HG03175 (cell line): Measurements from ENCODE around the gene TNNI3K.

Experiments used
- ATAC-seq: cut with Tn5 transposase; IDR thresholded peaks from one replicate; pipeline ENCODE4 v1.9.1; 2021; ENCODE audit warnings: mild to moderate bottlenecking, moderate library complexity; ENCODE audit not compliant: unreplicated experiment

Gene TNNI3K

DNA sequence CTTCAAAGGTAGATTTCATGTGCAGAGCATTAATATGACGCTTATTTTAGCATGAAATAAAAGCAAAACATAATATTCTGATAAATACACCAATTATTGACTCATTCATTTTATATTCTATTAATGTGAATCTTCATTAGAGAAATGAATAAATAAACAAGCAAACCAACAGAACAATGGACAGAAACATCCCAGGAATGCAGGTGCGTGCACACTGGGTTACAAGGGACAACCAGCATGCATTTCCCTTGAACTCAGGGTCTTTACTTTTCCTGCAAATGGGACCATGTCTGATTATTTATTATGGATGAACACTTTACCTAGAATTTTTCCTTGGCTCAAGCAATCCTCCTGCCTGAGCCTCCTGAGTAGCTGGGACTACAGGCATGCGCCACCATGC, 263.7 kb downstream of the TNNI3K start:
- ATAC-seq, result no peak

DNA sequence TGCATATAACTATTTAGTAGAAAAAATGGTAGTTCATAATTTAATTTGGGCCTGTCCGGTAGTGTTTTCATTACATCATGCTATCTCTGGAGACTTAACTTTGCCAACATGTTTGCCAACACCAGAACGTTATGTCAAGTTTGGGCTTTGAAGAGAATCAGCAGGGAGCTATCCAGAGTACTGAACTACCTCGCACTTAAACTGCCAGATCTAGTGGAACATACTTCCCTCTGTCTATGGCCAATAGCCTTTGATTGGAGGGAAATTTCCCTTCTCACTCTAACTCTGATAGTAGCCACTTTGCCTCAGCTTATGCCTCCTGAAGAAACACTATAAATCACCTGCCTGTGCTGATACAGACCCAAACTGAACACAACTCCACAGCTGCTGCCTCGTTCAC, 267.2 kb downstream of the TNNI3K start:
- no peak for ATAC-seq

DNA sequence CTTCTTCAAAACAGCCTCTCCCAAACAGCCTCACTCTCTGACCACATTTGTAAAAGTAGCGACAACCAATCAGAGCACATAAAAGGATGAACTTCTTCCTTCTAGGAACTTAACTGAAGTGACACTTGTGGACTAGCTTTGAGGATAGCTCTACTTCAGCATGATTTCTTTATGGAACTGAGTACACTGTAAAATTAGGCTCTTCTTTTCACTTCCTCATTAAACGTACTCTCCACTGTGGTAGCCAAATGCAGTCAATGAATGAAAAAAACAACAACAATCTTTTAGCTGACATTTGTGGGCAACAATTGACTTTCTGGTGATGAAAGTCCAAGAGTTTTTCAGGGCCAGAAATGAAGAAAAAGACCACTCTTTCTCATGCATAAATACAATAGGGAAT, 267.7 kb downstream of the TNNI3K start:
- peak; percentile 38 for ATAC-seq

DNA sequence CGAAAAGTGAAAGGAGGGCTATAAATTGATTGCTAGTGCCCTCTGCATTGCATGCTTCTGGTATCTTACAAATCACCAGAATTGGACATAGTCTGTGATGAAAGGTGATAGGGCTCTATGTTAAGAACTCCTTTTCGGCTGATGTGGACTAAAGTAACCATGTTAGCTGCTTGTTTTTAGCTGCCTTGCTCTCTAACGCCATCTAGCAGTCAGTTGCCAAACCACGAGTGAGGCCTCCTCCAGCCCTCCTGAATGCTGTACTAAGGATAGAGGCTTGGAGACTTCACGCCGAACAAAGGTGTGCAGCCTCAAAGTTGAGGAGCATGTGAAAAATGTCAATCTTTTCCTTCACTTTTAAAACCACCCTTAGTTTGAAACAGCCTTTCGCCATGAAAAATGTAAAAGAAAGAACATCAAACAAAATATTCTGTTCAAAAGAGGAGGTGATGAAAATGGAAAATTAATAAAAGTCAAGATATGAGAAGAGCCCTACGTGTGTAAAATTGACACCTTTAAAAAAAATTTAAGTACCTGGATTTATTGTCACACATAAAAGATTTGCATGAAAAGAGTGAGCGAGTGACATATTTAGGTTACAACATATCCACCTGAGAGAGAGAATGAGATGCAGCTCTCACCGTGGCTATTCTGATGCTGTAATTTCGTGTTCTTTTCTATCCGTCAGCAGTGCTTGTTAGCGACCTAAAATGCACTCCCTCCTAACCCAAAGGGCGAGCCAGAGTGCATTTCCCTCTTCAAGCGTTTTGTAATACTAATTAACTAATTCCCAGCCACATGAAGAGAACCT, 269.1 kb downstream of the TNNI3K start:
- peak; percentile 85 for ATAC-seq

DNA sequence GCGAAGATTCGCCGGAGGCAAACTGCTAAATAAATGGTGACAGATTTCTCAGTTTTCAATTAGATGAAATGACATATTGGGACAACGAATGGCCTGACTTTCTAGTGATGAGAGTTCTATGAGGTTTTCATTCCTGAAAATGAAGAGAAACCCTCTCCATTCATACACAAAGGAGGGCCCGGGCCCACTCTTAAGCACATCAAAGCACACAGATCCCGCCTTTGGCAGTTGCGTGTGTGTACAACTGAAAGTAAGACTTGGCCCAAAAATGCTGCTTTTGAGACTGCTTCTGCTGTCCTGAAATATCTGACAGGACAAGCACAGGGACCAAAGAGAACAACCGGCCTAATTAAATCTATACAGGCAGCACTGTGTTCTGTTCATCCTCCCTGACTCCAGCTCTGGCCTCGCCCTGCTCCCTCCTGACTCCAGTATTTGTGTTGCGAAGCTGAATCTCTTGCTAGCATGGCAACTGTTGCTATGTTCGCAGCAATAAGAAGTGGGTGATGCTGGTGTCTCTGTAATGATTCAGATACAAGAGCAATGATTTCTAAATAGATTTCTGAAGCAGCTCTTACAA, 269.8 kb downstream of the TNNI3K start:
- ATAC-seq, result no peak

DNA sequence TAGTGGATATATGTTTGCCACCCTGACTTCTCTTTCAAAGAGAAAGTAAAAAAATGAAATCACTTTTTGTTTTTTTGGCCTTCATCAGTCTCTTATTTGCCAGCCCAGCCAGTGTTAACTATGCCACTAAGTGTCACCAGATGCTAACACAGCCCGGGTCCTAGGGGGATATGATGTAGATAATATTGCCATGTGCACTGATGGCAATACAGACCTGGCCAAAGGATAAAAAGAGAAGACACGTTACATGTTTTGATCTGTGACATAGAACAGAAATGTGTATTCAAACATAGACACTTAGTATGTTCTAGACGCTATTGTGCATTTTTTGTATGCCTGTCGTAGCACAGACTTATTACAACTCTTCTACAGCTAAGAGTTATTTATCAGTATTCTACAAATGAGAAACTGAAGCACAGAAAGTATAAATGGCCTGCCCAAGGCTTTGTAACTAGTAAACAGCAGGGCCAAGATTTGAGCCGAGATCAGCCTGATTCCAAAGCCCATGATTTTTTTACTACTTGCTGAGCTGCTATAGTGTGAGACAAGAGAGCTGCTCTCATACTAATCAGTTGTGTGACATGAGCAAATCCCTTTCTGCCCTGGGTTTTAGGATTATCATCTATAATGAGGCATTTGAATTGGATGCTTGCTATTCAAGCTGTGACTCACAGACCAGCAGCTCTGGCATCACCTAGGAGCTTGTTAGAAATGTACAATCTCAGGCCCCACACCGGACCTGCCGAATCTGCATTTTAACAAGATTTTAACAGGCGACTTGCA, 270.9 kb downstream of the TNNI3K start:
- ATAC-seq, result no peak

DNA sequence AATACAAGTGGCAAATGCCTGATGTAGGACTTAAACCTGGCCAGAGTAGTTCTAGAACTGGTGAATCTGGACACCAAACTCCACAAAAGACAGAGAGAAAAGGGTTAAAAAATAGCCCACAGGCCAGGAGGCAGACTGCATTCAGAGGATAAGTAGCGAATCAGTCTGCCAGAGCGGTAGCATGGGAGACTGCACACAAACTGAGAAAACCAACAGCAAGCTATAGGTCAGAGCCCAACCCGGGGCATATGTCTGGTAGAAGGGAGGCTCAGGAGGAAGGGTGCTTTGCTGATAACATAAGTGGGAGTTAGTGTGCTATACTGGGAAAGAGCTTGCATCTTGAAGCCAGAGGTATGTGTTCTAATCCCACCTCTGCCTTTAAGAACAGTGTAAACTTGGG, 273.3 kb downstream of the TNNI3K start:
- no peak for ATAC-seq

DNA sequence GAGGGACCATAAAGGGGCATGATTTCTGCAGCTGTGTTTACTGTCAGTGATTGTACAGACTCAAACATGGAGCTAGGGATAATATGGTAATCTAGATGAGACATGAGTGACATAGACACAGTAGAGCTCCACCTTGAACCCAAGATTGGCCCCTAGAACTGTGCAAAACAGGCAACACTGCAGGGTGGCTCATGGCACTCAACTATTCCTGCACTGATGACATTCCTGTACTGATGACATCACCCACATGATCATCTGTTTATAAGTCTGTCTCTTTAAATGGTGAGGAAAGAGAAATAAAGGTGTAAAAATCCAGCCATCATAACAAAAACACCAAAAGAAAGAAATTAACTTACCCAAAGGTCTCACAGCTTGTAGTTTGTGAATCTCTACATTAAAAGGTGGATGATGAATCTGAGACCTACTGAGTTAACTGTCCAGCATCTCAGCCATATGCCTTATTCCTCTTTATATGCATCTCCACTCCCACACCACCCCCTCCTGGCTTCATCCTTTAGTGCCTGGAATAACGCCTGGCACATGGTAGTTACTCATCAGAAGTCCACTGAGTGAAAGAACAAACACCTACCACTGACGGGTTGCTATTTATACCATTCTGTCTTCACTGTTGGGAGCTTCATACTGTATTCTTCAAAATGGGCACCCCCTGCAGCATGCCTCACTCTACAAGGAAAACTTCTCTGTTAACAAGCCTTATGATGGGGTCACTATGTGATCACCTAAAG, 277.2 kb downstream of the TNNI3K start, which contains the start of gene LRRC53:
LRRC53 (minus strand) TSS at position 442 of the 746 bp plus-strand sequence. CDS start 29,262 bp downstream, outside the sequence.
- no peak for ATAC-seq

DNA sequence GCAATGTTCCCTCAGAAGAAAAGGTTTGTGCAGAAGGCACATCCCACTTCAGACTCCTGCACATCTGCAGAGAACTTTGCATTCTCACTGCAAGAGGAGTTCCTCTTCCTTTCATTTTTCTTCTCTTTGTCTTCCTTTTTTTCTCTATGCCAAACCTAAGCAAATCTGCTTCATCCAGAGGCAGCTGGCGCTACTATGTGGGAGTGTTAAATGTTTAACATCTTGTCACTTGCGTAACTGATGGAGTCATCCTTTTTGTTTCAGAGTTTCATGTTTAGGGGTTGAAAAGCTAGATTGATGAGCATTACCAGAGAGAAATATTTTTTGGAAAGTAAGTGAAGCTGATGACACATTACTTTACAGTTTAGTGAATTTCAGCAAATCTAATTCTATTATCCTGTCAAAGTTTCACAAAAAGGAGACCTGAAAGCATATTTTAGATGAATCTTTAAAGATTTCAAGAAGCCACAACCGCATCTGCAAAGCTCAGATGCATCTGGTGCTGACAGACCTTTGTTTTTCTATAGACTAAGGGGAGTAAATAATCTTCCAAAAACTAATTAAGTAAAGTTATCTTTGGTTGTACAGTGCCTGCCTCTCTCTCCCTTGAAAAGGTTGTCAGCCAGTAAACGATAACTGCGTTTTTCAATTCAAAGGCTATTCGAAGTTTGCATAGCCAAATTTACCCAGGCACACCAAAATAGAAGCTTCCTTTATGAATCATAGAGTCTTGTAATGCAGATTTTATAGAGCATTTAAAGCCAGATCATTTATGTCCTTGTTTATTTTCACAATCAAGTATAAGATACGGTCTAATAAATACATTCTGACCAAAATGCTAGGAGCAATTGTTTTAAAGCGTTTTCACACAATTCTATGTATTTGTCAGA, 278.5 kb downstream of the TNNI3K start:
- ATAC-seq, result no peak

DNA sequence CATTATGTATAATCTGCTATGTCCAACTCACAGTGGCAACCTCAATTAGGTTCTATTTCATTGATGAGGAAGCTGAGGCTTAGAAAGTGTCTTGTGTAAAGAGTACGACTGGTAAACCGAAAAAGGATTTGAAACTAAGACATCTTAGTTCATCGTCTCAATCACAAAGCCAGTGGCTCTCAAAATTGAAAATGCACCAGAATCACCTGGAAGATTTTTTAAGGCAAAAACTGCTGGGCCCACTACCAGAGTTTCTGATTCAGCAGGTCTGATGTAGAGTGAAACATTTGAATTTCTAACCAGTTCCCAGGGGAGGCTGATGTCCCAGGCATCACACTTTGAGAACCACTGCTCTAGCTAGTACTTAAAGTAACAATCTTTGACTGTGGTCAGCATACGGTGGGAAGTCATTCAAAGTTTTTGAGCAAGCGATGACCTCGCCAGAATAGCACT, 282.4 kb downstream of the TNNI3K start:
- peak; percentile 60 for ATAC-seq

DNA sequence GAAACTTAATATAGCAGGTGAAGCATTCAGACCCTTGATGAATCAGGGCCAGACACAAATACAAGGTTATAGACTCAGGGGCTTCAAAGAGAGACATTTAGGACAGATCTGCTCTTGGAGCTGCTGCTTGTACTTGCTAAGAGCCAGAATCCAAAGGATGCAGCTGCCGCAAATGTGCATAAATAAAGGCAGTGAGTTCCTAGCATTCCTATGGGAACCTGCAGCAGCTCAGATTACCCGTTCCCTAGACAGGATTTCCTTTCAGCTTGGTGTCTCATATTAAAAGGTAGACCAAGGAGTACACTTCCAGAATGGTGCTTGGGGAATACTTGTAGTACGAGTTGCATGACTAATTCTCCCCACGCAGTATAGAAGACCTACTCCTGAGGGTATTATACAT, 287.0 kb downstream of the TNNI3K start:
- ATAC-seq, result no peak

DNA sequence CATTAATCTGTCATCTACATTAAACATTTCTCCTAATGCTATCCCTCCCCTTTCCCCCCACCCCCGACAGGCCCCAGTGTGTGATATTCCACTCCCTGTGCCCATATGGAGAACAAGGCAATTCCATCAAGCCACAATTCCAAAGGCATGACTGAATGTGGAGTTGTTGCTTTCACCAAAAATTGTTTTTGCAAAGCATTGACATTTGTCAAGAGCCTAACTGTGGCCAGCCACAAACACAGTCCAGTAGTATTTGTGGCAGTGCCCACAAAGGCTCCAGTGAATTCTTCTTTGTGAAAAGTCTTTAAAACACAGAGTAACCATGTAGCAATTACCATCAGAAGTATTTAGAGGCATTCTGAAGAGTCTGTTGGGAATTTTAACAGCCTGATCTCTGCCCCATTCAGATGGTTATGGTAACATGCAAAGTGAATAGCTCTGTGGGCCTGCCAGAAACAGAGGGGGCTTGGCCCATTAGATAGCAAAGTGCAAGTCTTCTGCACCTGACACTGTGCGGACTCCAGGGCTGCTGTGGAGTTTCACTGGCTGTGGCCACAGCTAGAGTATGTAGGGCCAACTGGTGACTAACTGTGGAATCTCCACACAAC, 288.8 kb downstream of the TNNI3K start:
- ATAC-seq, result no peak

DNA sequence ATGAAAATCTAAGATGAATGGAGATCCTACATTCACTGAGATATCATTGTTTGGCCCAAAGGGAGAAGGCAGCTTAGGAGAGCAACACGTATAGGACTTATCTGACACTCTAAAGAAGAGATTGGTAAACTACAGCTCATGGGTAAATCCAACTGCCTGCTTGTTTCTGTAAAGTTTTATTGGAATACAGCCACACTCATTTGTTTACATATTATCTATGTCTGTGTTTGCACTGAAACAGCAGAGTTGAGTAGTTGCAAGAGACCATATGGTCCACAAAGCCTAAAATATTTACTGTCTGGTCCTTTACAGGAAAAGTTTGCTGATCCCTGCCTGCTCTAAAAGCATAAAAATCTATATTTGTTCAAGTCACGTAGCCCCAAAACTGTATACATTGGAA, 291.5 kb downstream of the TNNI3K start:
- no peak for ATAC-seq

DNA sequence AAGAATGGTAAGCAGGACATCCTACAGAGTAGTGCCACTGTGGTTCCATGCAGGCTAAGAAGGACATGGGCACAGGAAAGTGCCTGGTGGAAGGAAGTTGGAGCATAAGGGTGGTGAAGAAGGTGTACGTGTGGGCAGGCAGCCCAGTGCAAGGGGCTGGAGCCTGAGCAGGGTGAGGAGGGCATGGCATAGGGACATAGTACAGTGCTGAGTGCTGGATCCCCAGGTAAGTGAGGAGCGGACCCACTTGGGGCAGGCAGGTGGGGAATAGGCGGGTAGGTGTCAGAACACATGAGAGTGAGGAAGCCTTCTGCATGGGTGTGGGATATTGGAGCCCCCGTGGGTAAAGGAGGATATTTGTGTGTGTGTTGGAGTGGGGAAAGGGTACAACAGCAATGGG, 292.9 kb downstream of the TNNI3K start:
- no peak for ATAC-seq

DNA sequence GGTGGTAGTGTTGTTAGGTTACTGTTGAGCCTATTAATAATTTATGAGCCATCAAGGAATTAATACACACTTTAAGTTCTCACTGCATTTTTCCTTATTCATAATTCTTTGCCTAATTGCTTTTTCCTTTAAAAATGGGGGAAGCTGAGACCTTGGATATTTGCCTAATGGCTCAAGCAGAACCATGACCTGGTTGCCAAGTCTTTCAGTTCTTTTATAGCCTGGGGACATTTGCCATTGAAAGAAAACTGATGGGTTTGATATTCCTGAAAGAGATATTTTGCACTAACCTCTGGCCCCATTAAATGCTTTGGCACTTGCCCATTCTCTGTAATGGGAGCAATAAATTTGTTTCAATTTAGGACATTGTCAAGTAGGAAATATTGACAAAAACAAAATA, 295.7 kb downstream of the TNNI3K start:
- no peak for ATAC-seq

DNA sequence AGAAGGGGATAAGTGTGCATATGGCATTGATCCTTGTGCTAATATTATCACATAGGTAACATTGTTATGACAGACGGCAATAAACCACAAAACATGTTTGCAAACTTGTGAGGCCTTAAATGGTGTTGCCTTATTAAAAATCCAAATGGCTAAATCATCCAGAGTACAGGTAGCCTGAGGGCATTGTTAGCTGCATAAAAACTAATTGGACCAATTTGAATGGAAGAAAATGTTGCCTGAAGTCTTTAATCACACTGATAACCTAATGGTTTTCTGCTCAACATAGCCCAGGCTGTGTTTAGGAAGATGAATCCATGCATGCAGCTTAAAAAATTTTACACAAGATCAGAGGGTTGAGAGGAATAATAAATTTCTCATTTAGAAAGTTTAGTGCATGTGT, 296.6 kb downstream of the TNNI3K start:
- no peak for ATAC-seq

DNA sequence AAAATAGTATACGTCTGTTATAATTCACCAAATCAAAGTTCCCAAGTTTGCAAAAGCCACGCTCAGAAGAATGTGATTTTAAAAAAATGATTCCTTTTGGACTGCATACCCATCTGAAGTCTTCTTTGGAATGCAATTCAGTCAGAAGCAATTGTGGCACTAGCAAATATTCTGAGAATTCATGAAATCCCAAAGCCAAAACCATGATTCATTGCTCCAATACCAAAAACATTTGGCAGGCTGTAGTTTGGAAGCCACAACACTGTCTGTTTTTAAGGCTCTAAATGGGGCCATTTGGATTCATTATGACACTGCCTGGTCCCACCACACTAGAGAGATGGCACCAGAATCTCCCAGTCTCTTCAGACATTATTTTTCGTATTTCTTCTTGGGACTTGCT, 299.1 kb downstream of the TNNI3K start:
- no peak for ATAC-seq

DNA sequence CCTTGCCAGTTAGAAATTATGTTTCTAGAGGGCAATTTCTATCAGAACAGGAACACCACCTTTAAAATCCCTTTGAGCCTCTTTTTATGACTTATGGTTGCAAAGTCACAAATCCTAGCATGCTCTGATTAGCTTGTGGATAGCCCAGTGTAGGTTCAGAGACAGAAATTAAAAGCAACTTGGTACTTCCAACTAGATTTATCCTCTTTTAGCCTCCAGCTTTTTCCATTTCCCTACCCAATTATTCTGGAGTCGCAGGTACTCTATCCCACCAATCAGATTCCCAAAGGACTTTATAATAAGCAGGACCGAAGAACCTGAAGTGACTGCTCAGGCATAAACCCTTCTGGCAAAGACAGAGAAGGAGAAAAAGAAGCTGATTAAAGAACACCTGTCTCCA, 310.6 kb downstream of the TNNI3K start:
- no peak for ATAC-seq

DNA sequence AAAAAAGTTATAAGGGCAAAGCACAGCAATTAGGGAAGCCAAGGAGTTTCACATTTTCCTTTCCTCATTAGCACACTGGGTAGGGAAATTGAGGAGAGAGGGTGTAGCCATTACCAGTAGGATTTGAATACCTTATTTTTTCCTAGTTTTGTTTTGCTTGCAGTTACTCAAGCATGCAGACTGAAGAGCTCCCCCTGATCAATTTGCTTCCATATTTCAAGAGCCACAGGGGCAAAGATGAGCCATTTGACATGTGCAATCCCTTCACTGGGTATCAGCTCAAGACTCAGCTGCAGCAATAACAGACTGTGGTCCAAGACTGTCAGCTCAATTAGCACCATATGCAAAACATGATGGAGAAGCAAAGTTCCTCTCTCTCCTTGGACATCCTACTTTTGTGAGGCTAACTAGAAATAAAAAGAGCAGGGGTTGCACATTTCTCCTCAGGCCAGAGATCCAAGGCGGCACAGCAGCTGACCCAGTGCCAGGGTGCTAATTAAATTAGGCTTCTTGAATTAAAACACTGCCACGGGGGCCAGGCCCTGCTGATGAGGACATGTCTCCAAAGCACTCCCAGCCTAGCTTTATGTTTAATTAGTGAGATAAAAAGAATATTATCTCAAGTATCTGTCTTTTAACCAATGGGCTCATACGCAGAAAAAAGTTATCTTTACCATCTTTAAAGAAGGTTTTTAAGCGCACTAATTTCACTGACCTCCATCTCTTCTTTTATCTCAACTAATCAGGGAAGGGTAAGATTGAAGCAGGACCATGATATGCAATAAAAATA, 314.0 kb downstream of the TNNI3K start:
- no peak for ATAC-seq
